IMR-90 (cell line): ENCODE data around the gene GSE1. TPM values are rescaled to one million over a fixed set of nuclear protein-coding genes. Genes with fewer than 3 reads are reported as not detected.

ENCODE experiments used
- ATAC-seq: fragments of 200-7000 bp; cut with Tn5 transposase; 2 replicates; pipeline ENCODE4 v1.9.1; 2020; ENCODE audit warnings: low read depth, mild to moderate bottlenecking, moderate library complexity
- BruUV-seq: library from RNA; stranded (reverse); fragments of 400-500 nt; replicated peaks from 2 replicates; lab custom pipeline; 2021; lab: Mats Ljungman, UMichigan
- CTCF ChIA-PET: fragments of 300-600 bp; formaldehyde crosslinking; extraction: SDS; loops from one replicate; lab custom pipeline; 2021; ENCODE audit warnings: antibody characterized with exemption; lab: Yijun Ruan, JAX
- POLR2A ChIA-PET: fragments of 300-600 bp; sonication (Branson Sonifier 250); formaldehyde crosslinking; loops from one replicate; lab custom pipeline; 2022; ENCODE audit warnings: antibody characterized with exemption; ENCODE audit not compliant: unreplicated experiment; lab: Charles Lee
- DNase-seq: peaks from one replicate; pipeline ENCODE4 v3.0.0; 2013
- H2AFZ ChIP-seq: replicated peaks from 2 replicates; pipeline ENCODE3; 2013; ENCODE audit warnings: low read length, mild to moderate bottlenecking; ENCODE audit not compliant: poor library complexity
- H2AK5ac ChIP-seq: 2 replicates; pipeline ENCODE4 v1.6.1; 2013; ENCODE audit warnings: low read depth, low read length, inconsistent platforms
- H2AK9ac ChIP-seq: replicated peaks from 2 replicates; pipeline ENCODE3; 2013; ENCODE audit warnings: mild to moderate bottlenecking, low read depth, low read length, moderate library complexity; ENCODE audit not compliant: poor library complexity
- H2BK120ac ChIP-seq: 2 replicates; pipeline ENCODE4 v1.6.1; 2013; ENCODE audit warnings: low read depth, low read length, inconsistent platforms
- H2BK15ac ChIP-seq: 3 replicates; pipeline ENCODE4 v1.6.1; 2013; ENCODE audit warnings: low read depth, low read length, inconsistent platforms
- H2BK20ac ChIP-seq: 2 replicates; pipeline ENCODE4 v1.6.1; 2013; ENCODE audit warnings: low read depth, mild to moderate bottlenecking, inconsistent platforms, low read length, moderate library complexity
- H2BK5ac ChIP-seq: 2 replicates; pipeline ENCODE4 v1.6.1; 2013; ENCODE audit warnings: mild to moderate bottlenecking, low read depth, low read length, inconsistent platforms; ENCODE audit not compliant: poor library complexity, severe bottlenecking
- H3K14ac ChIP-seq: replicated peaks from 2 replicates; pipeline ENCODE4 v1.6.1; 2013; ENCODE audit warnings: low read depth, low read length, inconsistent platforms
- H3K18ac ChIP-seq: 2 replicates; pipeline ENCODE4 v1.6.1; 2013; ENCODE audit warnings: low read depth, low read length, control low read depth
- H3K23ac ChIP-seq: 2 replicates; pipeline ENCODE4 v1.6.1; 2013; ENCODE audit warnings: low read depth, low read length, inconsistent platforms
- H3K27ac ChIP-seq: 2 replicates; pipeline ENCODE4 v1.5.1; 2013; ENCODE audit warnings: mild to moderate bottlenecking, control low read depth, low read length; ENCODE audit not compliant: insufficient read depth
- H3K27me3 ChIP-seq: 2 replicates; pipeline ENCODE4 v1.6.1; 2013; ENCODE audit warnings: low read length; ENCODE audit not compliant: control insufficient read depth, insufficient read depth
- H3K36me3 ChIP-seq: 2 replicates; pipeline ENCODE4 v1.6.1; 2013; ENCODE audit warnings: low read length, mixed read lengths; ENCODE audit not compliant: control insufficient read depth, insufficient read depth
- H3K4ac ChIP-seq: 2 replicates; pipeline ENCODE4 v1.6.1; 2013; ENCODE audit warnings: low read depth, low read length, inconsistent platforms
- H3K4me1 ChIP-seq: 2 replicates; pipeline ENCODE4 v1.6.1; 2013; ENCODE audit warnings: low read length, mixed read lengths; ENCODE audit not compliant: control insufficient read depth, insufficient read depth
- H3K4me2 ChIP-seq: 2 replicates; pipeline ENCODE4 v1.6.1; 2013; ENCODE audit warnings: low read depth, mild to moderate bottlenecking, control low read depth, low read length, moderate library complexity
- H3K4me3 ChIP-seq: 2 replicates; pipeline ENCODE4 v1.5.1; 2013; ENCODE audit warnings: low read depth, mild to moderate bottlenecking, control low read depth, low read length, moderate library complexity; ENCODE audit not compliant: insufficient read depth
- H3K56ac ChIP-seq: 2 replicates; pipeline ENCODE4 v1.6.1; 2013; ENCODE audit warnings: low read length, inconsistent platforms; ENCODE audit not compliant: insufficient read depth; ENCODE audit errors: extremely low read depth
- H3K79me1 ChIP-seq, 2 experiments: 2 replicates each; pipeline ENCODE4 v1.6.1; 2013; ENCODE audit warnings: low read length in 2 of 2, inconsistent platforms in 1 of 2, low read depth in 1 of 2
- H3K9ac ChIP-seq: 2 replicates; pipeline ENCODE4 v1.6.1; 2013; ENCODE audit warnings: low read depth, low read length, control low read depth
- H3K9me1 ChIP-seq: 2 replicates; pipeline ENCODE4 v1.6.1; 2013; ENCODE audit warnings: low read length, inconsistent platforms; ENCODE audit not compliant: insufficient read depth
- H3K9me3 ChIP-seq: 2 replicates; pipeline ENCODE4 v1.6.1; 2013; ENCODE audit warnings: low read length; ENCODE audit not compliant: control insufficient read depth, insufficient read depth
- H4K20me1 ChIP-seq: 2 replicates; pipeline ENCODE4 v1.6.1; 2013; ENCODE audit warnings: low read length, inconsistent platforms; ENCODE audit not compliant: insufficient read depth
- H4K5ac ChIP-seq: 2 replicates; pipeline ENCODE4 v1.6.1; 2013; ENCODE audit warnings: mild to moderate bottlenecking, low read depth, low read length, control low read depth
- H4K8ac ChIP-seq, 2 experiments: 2 replicates each; pipeline ENCODE4 v1.6.1; 2013; ENCODE audit warnings: low read depth in 2 of 2, low read length in 2 of 2, control low read depth in 1 of 2, inconsistent platforms in 1 of 2
- H4K91ac ChIP-seq: 2 replicates; pipeline ENCODE4 v1.6.1; 2013; ENCODE audit warnings: low read depth, low read length, inconsistent platforms; ENCODE audit not compliant: insufficient read depth
- CEBPB ChIP-seq: IDR thresholded peaks from 2 replicates; pipeline ENCODE4 v1.6.1; 2012; ENCODE audit warnings: low read depth, low read length, improper control_type of control experiment
- FOS ChIP-seq: fragments of 150-350 bp; IDR thresholded peaks from 2 replicates; pipeline ENCODE4 v1.6.1; 2016; ENCODE audit warnings: low read depth, low read length
- MAFK ChIP-seq: IDR thresholded peaks from 2 replicates; pipeline ENCODE4 v1.6.1; 2012; ENCODE audit warnings: low read depth, low read length, improper control_type of control experiment
- MAZ ChIP-seq: IDR thresholded peaks from 2 replicates; pipeline ENCODE4 v1.6.1; 2012; ENCODE audit warnings: low read depth, mild to moderate bottlenecking, low read length, improper control_type of control experiment, moderate library complexity, borderline replicate concordance
- NFE2L2 ChIP-seq: fragments of 150-350 bp; IDR thresholded peaks from 2 replicates; pipeline ENCODE4 v1.6.1; 2016; ENCODE audit warnings: low read depth, mild to moderate bottlenecking, low read length
- POLR2A ChIP-seq: IDR thresholded peaks from 2 replicates; pipeline ENCODE4 v1.6.1; 2012; ENCODE audit warnings: mild to moderate bottlenecking, low read depth, low read length
- RAD21 ChIP-seq: IDR thresholded peaks from 2 replicates; pipeline ENCODE4 v1.6.1; 2012; ENCODE audit warnings: low read length, improper control_type of control experiment
- RCOR1 ChIP-seq: IDR thresholded peaks from 2 replicates; pipeline ENCODE4 v1.6.1; 2012; ENCODE audit warnings: mild to moderate bottlenecking, low read length, improper control_type of control experiment; ENCODE audit not compliant: insufficient replicate concordance
- WGBS, 2 experiments: methylation state at CpG; one replicate each; pipeline versions ENCODE4 v1.1.5 to v1.1.7; 2013; ENCODE audit warnings: missing lambda C conversion rate in 2 of 2; ENCODE audit not compliant: insufficient read length in 1 of 2; ENCODE audit errors: extremely low coverage in 2 of 2; 5-methylcytosine and 5-hydroxymethylcytosine counted together
- dilution Hi-C: fragments of 300-500 bp; cut with HindIII; formaldehyde crosslinking; loops from one replicate; pipeline ENCODE4 v1.14.3; 2018; ENCODE audit warnings: low sequenced_read_pairs; ENCODE audit not compliant: unreplicated experiment
- in situ Hi-C: fragments of 300-500 bp; cut with MboI; formaldehyde crosslinking; loops from 3 replicates; pipeline ENCODE4 v1.14.3; 2019; ENCODE audit warnings: low sequenced_read_pairs, inconsistent platforms, mixed read lengths
- intact Hi-C: fragments of 100-400 bp; cut with micrococcal nuclease; formaldehyde crosslinking; loops from 2 replicates; pipeline ENCODE4 v1.10.0; 2022
- polyA plus RNA-seq, 3 experiments: library from polyadenylated mRNA; depleted of rRNA; stranded (reverse); fragments of >200 nt; gene quantifications; 2 replicates each; pipeline ENCODE4 v1.2.3, GENCODE V29; 2012; ENCODE audit warnings: low replicate concordance in 1 of 3
- total RNA-seq: library from RNA; depleted of rRNA; stranded (reverse); fragments of >200 nt; gene quantifications from 2 replicates; pipeline ENCODE4 v1.2.3, GENCODE V29; 2012

The GSE1 gene
- total and polyA plus RNA-seq, 2 of the 4 experiments (the other 2 are of a cell fraction), result 14.9 to 25.5 TPM

DNA sequence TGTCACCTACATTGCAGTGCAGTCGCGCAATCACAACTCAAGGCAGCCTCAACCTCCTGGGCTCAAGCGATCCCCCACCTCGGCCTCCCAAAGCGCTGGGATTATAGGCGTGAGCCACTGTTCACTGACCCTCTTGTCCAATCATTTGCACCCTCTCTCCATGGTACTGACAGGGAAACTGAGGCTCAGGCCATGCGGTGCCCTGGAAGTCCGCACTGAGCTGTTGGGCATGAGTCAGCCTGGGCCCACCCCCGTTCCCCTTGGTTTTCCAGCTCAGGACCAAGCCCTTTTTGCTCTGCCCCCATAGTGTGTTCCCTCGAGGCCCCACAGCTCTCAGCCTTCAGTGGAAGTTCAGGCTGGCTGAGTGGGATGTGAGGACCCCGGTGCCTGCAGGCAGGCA lies 10.1 kb downstream of the GSE1 start:
- no peak for TF ChIP-seq RAD21
- TF ChIP-seq NFE2L2, result no peak
- no peak for TF ChIP-seq RCOR1
- no peak for TF ChIP-seq MAZ
- no peak for TF ChIP-seq CEBPB
- TF ChIP-seq MAFK, result no peak
- no peak for TF ChIP-seq POLR2A
- TF ChIP-seq FOS, result no peak
- H2BK15ac ChIP-seq, result no peak overlapping the region
- H3K4me2 ChIP-seq, result no peak overlapping the region
- no peak overlapping the region for H3K23ac ChIP-seq
- H3K36me3 ChIP-seq, result no peaks in the 10 kb centered on the region; the same call in 1 of the 2 replicates
- H2BK120ac ChIP-seq, result no peak overlapping the region
- peaks cover 7% of the 10 kb centered on the region; the same call in 1 of the 2 replicates for H3K9me1 ChIP-seq
- H4K5ac ChIP-seq, result no peak overlapping the region
- DNase-seq, result no peak
- H3K18ac ChIP-seq, result no peak overlapping the region
- no peak for ATAC-seq
- intact Hi-C loops (no loop called here), in situ Hi-C loops (no loop called here), dilution Hi-C loops (no loop called here)
- H3K79me1 ChIP-seq, result peaks cover 22 to 89% of the 10 kb centered on the region in 2 experiments
- ChIA-PET POLR2A (interaction anchor here (0.5 kb wide), 1 partner anchor 10 kb away, joined by 3 read pairs; the partner anchor contains the start of gene GSE1), CTCF (no interaction called here)
- no TSS peak for BruUV-seq
- H4K8ac ChIP-seq, result no peak overlapping the region
- H3K4me1 ChIP-seq, result no peaks in the 10 kb centered on the region
- no peak overlapping the region for H2BK5ac ChIP-seq
- H3K56ac ChIP-seq, result no peak overlapping the region
- H3K9ac ChIP-seq, result no peak overlapping the region
- H2AK9ac ChIP-seq, result no peak overlapping the region
- H4K20me1 ChIP-seq, result peaks cover 99% of the 10 kb centered on the region
- no peak overlapping the region for H2AK5ac ChIP-seq
- 96% methylated on average over 4 of the region's 11 CpGs; no CpG with 5 or more reads in 1 of the 2 experiments for WGBS, 2 experiments
- no peak overlapping the region for H3K4ac ChIP-seq
- H3K14ac ChIP-seq, result no peak overlapping the region
- H3K4me3 ChIP-seq, result no peak overlapping the region
- peak overlapping the region; percentile 29 for H2AFZ ChIP-seq
- no peaks in the 10 kb centered on the region for H3K27me3 ChIP-seq
- H3K9me3 ChIP-seq, result no peaks in the 10 kb centered on the region
- H2BK20ac ChIP-seq, result no peak overlapping the region
- H3K27ac ChIP-seq, result no peak overlapping the region
- no peak overlapping the region for H4K91ac ChIP-seq
